ENCODE data around the gene CHRDL2. TPM values are rescaled to one million over a fixed set of nuclear protein-coding genes. Genes with fewer than 3 reads are reported as not detected.

The CHRDL2 gene
- total RNA-seq, 1 experiment from 2014 or later: 7.7 TPM

DNA sequence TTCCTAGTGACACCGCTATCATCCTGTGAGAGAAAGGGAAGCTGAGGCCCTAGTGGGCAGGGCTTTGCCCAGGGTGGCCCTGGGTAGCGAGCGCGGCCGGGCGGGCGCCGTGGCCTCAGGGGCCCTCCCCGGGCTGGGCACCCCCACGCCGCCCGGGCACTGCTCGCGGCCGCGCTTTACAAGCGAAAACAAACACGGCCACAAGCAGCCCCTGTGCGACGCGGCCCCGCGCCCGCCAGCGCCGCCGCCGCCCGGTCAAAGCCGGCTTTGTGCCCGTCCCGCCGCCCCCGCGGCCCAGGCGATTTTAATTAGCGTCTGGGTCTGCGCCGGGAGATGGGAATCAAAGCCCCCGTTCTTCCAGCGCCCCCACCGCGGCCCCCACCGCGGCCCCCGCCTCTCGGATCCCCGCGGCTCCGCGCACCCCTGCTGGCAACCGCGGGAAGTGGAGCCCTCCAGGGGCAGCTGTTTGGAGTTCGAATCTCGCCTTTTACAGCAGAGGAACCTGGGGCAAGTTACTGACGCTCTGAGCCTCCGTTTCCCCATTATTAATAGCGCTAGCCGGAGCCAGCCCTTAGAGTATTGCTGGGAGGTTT lies 47.9 kb downstream of the CHRDL2 start:
- Histone ChIP-seq H3K27me3 (replicated peaks; ENCODE audit: insufficient read depth, low read depth, low read length, poor library complexity) (no peaks in the 10 kb centered on the region), H3K36me3 (ENCODE audit: insufficient read depth, low read length, poor library complexity, severe bottlenecking) (no peaks in the 10 kb centered on the region), H3K27ac (ENCODE audit: low read depth, low read length, poor library complexity, severe bottlenecking) (no peak overlapping the region), H3K4me3 (ENCODE audit: low read depth, low read length, poor library complexity, severe bottlenecking) (peak overlapping the region; percentile 47), H3K4me1 (ENCODE audit: insufficient read depth, low read length, poor library complexity, severe bottlenecking) (no peaks in the 10 kb centered on the region), H3K9me3 (ENCODE audit: low read depth, low read length, poor library complexity, severe bottlenecking) (no peaks in the 10 kb centered on the region)
- no peak for TF ChIP-seq EZH2 (IDR thresholded peaks at IDR 0.05; ENCODE audit: borderline replicate concordance, low read depth, low read length, poor library complexity, severe bottlenecking)
- TF ChIP-seq, protein P1, sequence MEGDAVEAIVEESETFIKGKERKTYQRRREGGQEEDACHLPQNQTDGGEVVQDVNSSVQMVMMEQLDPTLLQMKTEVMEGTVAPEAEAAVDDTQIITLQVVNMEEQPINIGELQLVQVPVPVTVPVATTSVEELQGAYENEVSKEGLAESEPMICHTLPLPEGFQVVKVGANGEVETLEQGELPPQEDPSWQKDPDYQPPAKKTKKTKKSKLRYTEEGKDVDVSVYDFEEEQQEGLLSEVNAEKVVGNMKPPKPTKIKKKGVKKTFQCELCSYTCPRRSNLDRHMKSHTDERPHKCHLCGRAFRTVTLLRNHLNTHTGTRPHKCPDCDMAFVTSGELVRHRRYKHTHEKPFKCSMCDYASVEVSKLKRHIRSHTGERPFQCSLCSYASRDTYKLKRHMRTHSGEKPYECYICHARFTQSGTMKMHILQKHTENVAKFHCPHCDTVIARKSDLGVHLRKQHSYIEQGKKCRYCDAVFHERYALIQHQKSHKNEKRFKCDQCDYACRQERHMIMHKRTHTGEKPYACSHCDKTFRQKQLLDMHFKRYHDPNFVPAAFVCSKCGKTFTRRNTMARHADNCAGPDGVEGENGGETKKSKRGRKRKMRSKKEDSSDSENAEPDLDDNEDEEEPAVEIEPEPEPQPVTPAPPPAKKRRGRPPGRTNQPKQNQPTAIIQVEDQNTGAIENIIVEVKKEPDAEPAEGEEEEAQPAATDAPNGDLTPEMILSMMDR (conservative IDR thresholded peaks at IDR 0.05; ENCODE audit: low read depth, low read length): peak; percentile 61
- ChIA-PET POLR2A (ENCODE audit: low non-redundant PET) (no interaction called here), CTCF (interaction anchor here (0.6 kb wide), 1 partner anchor 254 kb away, joined by 3 read pairs; no protein-coding TSS in a partner anchor)
- DNase-seq (ENCODE audit: low spot score): peak; percentile 39
- no TSS peak for BruUV-seq (replicated peaks)
- intact Hi-C loops (cut with micrococcal nuclease; ENCODE audit: unreplicated experiment): loop anchor here (10.0 kb wide), 1 partner anchor 429 kb away; no protein-coding TSS in a partner anchor

DNA sequence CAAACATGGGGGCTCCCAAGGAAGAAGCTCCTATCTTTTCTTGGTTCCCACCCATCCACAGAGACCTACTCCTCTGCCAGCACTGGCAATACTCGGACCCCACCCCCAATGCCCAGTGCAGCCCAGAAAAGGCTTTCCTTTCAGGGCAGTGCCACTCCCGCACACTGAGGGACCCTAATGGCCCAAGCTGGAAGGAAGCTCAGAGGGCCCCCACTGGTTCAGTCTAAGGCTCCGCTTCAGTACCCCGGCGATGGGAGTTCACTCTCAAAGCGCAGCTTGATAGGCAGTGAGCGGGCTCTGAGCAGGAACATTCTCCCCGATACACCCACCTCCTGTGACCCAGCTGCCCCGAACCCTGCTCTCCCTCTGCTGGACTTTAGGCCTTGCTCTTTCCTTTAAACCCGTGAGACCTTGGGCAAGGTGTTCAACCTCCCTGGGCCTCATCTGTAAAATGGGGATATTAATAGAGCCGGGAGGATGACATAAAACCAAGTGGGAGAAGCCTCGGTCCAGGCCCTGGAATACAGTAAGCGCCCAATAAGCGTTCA lies 48.4 kb downstream of the CHRDL2 start:
- TF ChIP-seq EZH2 (IDR thresholded peaks at IDR 0.05; ENCODE audit: borderline replicate concordance, low read depth, low read length, poor library complexity, severe bottlenecking): no peak
- TF ChIP-seq, protein P1 (conservative IDR thresholded peaks at IDR 0.05; ENCODE audit: low read depth, low read length): no peak
- CTCF ChIA-PET: interaction anchor here (0.6 kb wide), 1 partner anchor 253 kb away, joined by 3 read pairs; no protein-coding TSS in a partner anchor
- H3K27ac ChIP-seq (ENCODE audit: low read depth, low read length, poor library complexity, severe bottlenecking): no peak overlapping the region
- POLR2A ChIA-PET (ENCODE audit: low non-redundant PET): no interaction called here
- intact Hi-C loops (cut with micrococcal nuclease; ENCODE audit: unreplicated experiment): loop anchor here (10.0 kb wide), 1 partner anchor 428 kb away; no protein-coding TSS in a partner anchor
- H3K36me3 ChIP-seq (ENCODE audit: insufficient read depth, low read length, poor library complexity, severe bottlenecking): no peaks in the 10 kb centered on the region
- H3K9me3 ChIP-seq (ENCODE audit: low read depth, low read length, poor library complexity, severe bottlenecking): no peaks in the 10 kb centered on the region
- H3K4me1 ChIP-seq (ENCODE audit: insufficient read depth, low read length, poor library complexity, severe bottlenecking): no peaks in the 10 kb centered on the region
- H3K27me3 ChIP-seq (replicated peaks; ENCODE audit: insufficient read depth, low read depth, low read length, poor library complexity): no peaks in the 10 kb centered on the region
- no TSS peak for BruUV-seq (replicated peaks)
- no peak for DNase-seq (ENCODE audit: low spot score)
- peak overlapping the region; percentile 47 for H3K4me3 ChIP-seq (ENCODE audit: low read depth, low read length, poor library complexity, severe bottlenecking)

DNA sequence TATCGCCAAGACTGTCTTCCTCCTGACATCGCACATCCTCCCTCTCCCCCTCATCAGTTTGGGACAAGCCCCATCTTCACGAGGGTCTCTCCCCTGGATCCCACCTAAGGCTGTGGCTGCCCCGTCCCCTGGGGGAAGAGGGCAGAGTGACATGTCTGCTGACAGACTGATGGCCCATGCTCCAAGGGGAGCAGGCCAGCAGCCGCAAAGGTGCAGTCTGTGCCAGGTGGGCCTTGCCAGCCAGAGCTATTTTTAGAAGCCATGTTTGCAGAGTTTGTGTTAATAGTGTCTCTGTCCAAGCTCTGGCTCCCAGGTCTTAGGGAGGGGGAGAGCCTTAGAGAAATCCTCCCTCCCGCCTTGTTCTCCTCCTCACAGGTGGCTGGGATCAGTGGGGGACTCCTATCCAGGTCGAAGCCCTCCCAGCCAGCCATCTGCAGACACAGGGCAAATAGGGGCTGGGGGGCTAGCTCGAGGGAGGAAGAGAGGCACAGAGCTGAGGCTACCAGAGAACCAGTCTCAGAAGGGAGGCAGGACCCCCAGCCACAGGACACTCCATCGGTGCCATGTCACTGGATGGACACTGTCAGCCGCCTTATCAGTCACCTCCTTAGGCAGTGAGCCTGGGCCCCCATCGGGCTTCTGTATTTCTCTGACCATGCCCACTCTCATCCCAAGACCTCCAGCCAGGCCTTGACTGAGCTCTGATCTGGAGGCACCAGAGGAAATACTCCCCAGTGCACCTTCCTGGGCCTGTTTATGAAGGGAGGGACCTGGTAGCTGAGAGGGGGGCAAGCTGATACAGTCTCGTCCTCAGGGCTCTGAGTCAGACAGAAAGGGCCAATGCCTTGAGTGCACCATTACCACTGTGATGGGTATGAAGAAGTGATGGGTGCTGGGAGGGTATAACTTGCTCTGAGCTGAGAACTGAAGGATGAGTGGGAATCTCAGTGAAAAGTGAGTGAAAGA lies 49.3 kb downstream of the CHRDL2 start:
- no peaks in the 10 kb centered on the region for H3K9me3 ChIP-seq (ENCODE audit: low read depth, low read length, poor library complexity, severe bottlenecking)
- DNase-seq (ENCODE audit: low spot score): no peak
- intact Hi-C loops (cut with micrococcal nuclease; ENCODE audit: unreplicated experiment): loop anchor here (10.0 kb wide), 1 partner anchor 427 kb away; no protein-coding TSS in a partner anchor
- no peaks in the 10 kb centered on the region for H3K36me3 ChIP-seq (ENCODE audit: insufficient read depth, low read length, poor library complexity, severe bottlenecking)
- ChIA-PET POLR2A (ENCODE audit: low non-redundant PET) (no interaction called here), CTCF (no interaction called here)
- no peak for TF ChIP-seq EZH2 (IDR thresholded peaks at IDR 0.05; ENCODE audit: borderline replicate concordance, low read depth, low read length, poor library complexity, severe bottlenecking)
- TF ChIP-seq, protein P1 (conservative IDR thresholded peaks at IDR 0.05; ENCODE audit: low read depth, low read length): no peak
- no peaks in the 10 kb centered on the region for H3K27me3 ChIP-seq (replicated peaks; ENCODE audit: insufficient read depth, low read depth, low read length, poor library complexity)
- no peak overlapping the region for H3K4me3 ChIP-seq (ENCODE audit: low read depth, low read length, poor library complexity, severe bottlenecking)
- no TSS peak for BruUV-seq (replicated peaks)
- H3K4me1 ChIP-seq (ENCODE audit: insufficient read depth, low read length, poor library complexity, severe bottlenecking): no peaks in the 10 kb centered on the region
- no peak overlapping the region for H3K27ac ChIP-seq (ENCODE audit: low read depth, low read length, poor library complexity, severe bottlenecking)

All from A673 (cell line).